ENCODE results near the gene PKIG. TPM values are rescaled to one million over a fixed set of nuclear protein-coding genes. Genes with fewer than 3 reads are reported as not detected.
A peak's percentile ranks its signal among the peaks of the same experiment; 100 is the strongest.

PKIG gene
- total RNA-seq, 1 donor from 2014 or later = 51.6 TPM

DNA sequence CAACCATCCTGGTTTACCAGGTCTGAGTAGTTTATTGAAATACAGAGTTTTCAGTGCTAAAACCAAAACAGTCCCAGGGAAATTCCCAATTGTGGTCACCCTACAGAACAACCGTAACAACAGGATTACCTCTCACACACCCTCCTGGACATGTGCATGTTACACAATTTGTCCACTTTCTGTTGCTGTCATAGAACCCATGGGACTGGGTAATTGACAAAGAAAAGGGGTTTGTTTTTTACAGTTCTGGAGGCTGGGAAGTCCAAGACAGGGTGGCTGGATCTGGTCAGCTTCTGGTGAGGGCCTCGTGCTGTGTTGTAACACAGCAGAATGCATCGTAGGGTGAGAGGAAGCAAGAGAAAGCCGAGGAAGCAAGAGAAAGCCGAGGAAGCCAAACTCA lies 78.2 kb downstream of the PKIG start:
- Mint-ChIP-seq H3K36me3 (no peaks in the 10 kb centered on the region), H3K4me1 (no peaks in the 10 kb centered on the region), H3K27ac (no peak overlapping the region), H3K27me3 (ENCODE audit: low read depth) (no peaks in the 10 kb centered on the region), H3K4me3 (no peak overlapping the region), H3K9me3 (no peaks in the 10 kb centered on the region)
- DNase-seq (ENCODE audit: low spot score in 2 of 2, unreplicated experiment in 2 of 2) = no peak
- no peak for TF ChIP-seq CTCF (IDR thresholded peaks at IDR 0.05; ENCODE audit: unreplicated experiment)

DNA sequence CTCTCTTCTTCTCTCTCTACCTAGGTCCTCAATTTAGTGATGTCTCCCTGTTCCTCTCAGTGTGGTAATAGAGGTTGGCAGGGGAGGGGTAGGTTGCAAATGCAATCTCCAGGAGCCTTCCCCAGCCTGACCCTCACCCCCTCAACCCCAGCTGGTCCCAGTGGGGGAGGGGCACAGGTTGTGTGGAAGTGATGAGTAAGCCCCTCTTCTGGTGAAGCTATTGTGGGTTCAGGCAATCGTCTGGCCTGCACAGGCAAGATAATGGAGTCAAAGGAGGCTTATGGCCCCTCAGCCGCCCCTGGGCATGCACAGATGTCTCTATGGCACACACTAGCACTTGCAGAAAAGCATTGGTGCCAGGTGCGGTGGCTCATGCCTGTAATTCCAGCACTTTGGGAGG lies 79.9 kb downstream of the PKIG start:
- Mint-ChIP-seq H3K27ac (no peak overlapping the region), H3K27me3 (ENCODE audit: low read depth) (no peaks in the 10 kb centered on the region), H3K36me3 (no peaks in the 10 kb centered on the region), H3K9me3 (no peaks in the 10 kb centered on the region), H3K4me3 (no peak overlapping the region), H3K4me1 (no peaks in the 10 kb centered on the region)
- no peak for TF ChIP-seq CTCF (IDR thresholded peaks at IDR 0.05; ENCODE audit: unreplicated experiment)
- DNase-seq (ENCODE audit: low spot score in 2 of 2, unreplicated experiment in 2 of 2) = no peak

GRCh38 chr20:44664131-44664530 lies 81.8 kb downstream of the PKIG start:
- no peak overlapping the region for H3K4me3 Mint-ChIP-seq
- H3K27me3 Mint-ChIP-seq (ENCODE audit: low read depth) = no peaks in the 10 kb centered on the region
- no peak for TF ChIP-seq CTCF (IDR thresholded peaks at IDR 0.05; ENCODE audit: unreplicated experiment)
- peak overlapping the region; percentile 23 for H3K27ac Mint-ChIP-seq
- H3K4me1 Mint-ChIP-seq = no peaks in the 10 kb centered on the region
- H3K9me3 Mint-ChIP-seq = no peaks in the 10 kb centered on the region
- no peak for DNase-seq (ENCODE audit: low spot score in 2 of 2, unreplicated experiment in 2 of 2)
- no peaks in the 10 kb centered on the region for H3K36me3 Mint-ChIP-seq

DNA sequence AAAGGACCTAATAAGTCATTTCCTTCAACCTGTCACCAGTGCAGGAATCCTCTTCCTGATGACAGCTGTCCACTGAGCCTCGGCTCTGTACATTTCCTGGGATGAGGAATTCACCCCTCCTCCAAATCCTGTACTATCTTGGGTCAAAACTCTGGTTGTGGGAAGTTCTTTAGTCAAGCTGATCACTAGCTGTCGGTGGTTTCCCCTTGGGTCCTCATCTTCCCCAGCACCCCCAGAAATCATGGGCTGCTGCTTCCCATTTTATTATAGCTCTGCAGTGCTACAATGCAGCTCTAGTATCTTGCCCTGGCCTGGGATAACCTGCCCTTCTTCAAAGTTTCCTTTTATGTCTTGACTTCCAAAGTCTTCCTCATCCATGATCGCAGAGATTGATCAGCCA lies 83.7 kb downstream of the PKIG start:
- DNase-seq (ENCODE audit: low spot score in 2 of 2, unreplicated experiment in 2 of 2) = no peak
- Mint-ChIP-seq H3K27ac (no peak overlapping the region), H3K27me3 (ENCODE audit: low read depth) (no peaks in the 10 kb centered on the region), H3K4me3 (no peak overlapping the region), H3K36me3 (no peaks in the 10 kb centered on the region), H3K9me3 (no peaks in the 10 kb centered on the region), H3K4me1 (no peaks in the 10 kb centered on the region)
- TF ChIP-seq CTCF (IDR thresholded peaks at IDR 0.05; ENCODE audit: unreplicated experiment) = no peak

Other genes starting within 250 kb of the PKIG start
- gene R3HDML, start 245.5 kb upstream of the PKIG start, total RNA-seq = not detected in 3 replicates
- gene HNF4A, start 226.9 kb upstream of the PKIG start, total RNA-seq = 0.09 to 0.20 TPM (median 0.13 TPM) in 3 replicates
- gene TTPAL, start 106.7 kb upstream of the PKIG start, total RNA-seq = 20.5 to 22.5 TPM (median 22.4 TPM) in 3 replicates
- 42.0 to 45.0 TPM (median 42.9 TPM) in 3 replicates for gene SERINC3, start 60.5 kb upstream of the PKIG start, total RNA-seq
- gene ADA, start 69.1 kb downstream of the PKIG start, total RNA-seq = 21.7 to 23.1 TPM (median 22.5 TPM) in 3 replicates
- not detected in 3 replicates for gene CCN5, start 132.8 kb downstream of the PKIG start, total RNA-seq
- 0.16 to 0.27 TPM (median 0.20 TPM) in 3 replicates for gene KCNK15, start 163.3 kb downstream of the PKIG start, total RNA-seq
- gene RIMS4, start 228.0 kb downstream of the PKIG start, total RNA-seq = 1.3 to 2.2 TPM (median 1.6 TPM) in 3 replicates

Data from mesothelial cell of epicardium (in vitro differentiated cells).